Tibial artery (tissue), 4 donors: Measurements from ENCODE around the gene VAC14.

Source experiments
- DNase-seq, 2 donors: peaks; one replicate each; pipeline ENCODE4 v3.0.0-alpha.2; 2019
- H3K27ac ChIP-seq, 2 donors: fragments of 200-600 bp; sonication (generic) in 1 of 2; 1 replicate in 1 of 2; 2 replicates in 1 of 2; pipeline ENCODE4 v1.5.1; 2018 to 2019; ENCODE audit warnings: mild to moderate bottlenecking in 1 of 2
- H3K27me3 ChIP-seq, 2 donors: fragments of 200-600 bp; sonication (generic) in 1 of 2; one replicate each; pipeline versions ENCODE4 v1.5.1 to v1.6.0; 2016 to 2019
- H3K36me3 ChIP-seq, 3 donors: fragments of 200-600 bp; sonication (generic) in 2 of 3; one replicate each; pipeline ENCODE4 v1.5.1; 2016 to 2019; ENCODE audit warnings: mild to moderate bottlenecking in 2 of 3
- H3K4me1 ChIP-seq, 4 donors: fragments of 200-600 bp; sonication (generic) in 2 of 4; 1 replicate in 3 of 4; 2 replicates in 1 of 4; pipeline ENCODE4 v1.5.1; 2016 to 2019
- H3K4me3 ChIP-seq, 2 donors: fragments of 200-600 bp; sonication (generic) in 1 of 2; 1 replicate in 1 of 2; 2 replicates in 1 of 2; pipeline ENCODE4 v1.5.1; 2018 to 2019; ENCODE audit warnings: mild to moderate bottlenecking in 2 of 2
- H3K9me3 ChIP-seq, 3 donors: fragments of 200-600 bp; sonication (generic) in 1 of 3; one replicate each; pipeline ENCODE4 v1.5.1; 2016 to 2019
- intact Hi-C: fragments of 100-400 bp; cut with DNase I; formaldehyde crosslinking; loops from one replicate; pipeline ENCODE4 v1.15.0; 2023; ENCODE audit warnings: low total_unique reads
- TF ChIP-seq, protein P1 (sequence below), 2 experiments: fragments of 200-600 bp in 1 of 2; fragments of 450-650 bp in 1 of 2; IDR thresholded peaks; one replicate each; pipeline ENCODE4 v1.5.1; 2017 to 2019; ENCODE audit warnings: antibody characterized with exemption in 2 of 2, mild to moderate bottlenecking in 1 of 2, moderate library complexity in 1 of 2

VAC14 gene

DNA sequence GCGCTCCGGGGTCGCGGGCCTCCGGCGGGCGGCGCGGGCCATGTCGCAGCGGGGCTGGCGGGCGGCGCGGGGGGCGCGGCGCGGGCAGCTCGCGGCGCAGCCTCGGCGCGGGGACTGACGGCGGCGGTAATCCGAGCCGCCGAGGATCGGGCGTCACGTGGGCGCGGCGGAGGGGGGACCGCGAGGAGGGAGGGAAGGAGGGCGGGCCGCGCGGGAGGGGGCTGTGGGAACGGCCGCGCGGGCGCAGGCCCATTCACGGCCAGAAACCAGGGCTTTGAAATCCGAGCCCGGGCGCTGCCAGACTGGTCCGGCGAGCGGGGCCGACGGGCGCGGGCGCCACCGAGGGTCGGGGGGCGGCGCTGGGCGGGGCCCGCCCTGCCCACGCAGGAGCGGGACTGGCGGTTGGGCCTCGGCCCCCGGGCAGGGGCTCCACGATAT, 115.0 kb downstream of the VAC14 start, which contains the start of gene MTSS2:
MTSS2 (minus strand) TSS at position 116 of the 438 bp plus-strand sequence. CDS start 262 bp downstream, outside the sequence.
- Histone ChIP-seq H3K27me3 (no peaks in the 10 kb centered on the region), H3K4me3 (peak within 1 kb of the TSS; percentile 74 to 75), H3K9me3 (no peaks in the 10 kb centered on the region), H3K27ac (peak within 1 kb of the TSS; percentile 99 to 100), H3K36me3 (peaks cover 0 to 12% (median 0%) of the 10 kb centered on the region in 3 donors), H3K4me1 (peaks cover 22 to 90% (median 87%) of the 10 kb centered on the region in 4 donors)
- TF ChIP-seq, protein P1, sequence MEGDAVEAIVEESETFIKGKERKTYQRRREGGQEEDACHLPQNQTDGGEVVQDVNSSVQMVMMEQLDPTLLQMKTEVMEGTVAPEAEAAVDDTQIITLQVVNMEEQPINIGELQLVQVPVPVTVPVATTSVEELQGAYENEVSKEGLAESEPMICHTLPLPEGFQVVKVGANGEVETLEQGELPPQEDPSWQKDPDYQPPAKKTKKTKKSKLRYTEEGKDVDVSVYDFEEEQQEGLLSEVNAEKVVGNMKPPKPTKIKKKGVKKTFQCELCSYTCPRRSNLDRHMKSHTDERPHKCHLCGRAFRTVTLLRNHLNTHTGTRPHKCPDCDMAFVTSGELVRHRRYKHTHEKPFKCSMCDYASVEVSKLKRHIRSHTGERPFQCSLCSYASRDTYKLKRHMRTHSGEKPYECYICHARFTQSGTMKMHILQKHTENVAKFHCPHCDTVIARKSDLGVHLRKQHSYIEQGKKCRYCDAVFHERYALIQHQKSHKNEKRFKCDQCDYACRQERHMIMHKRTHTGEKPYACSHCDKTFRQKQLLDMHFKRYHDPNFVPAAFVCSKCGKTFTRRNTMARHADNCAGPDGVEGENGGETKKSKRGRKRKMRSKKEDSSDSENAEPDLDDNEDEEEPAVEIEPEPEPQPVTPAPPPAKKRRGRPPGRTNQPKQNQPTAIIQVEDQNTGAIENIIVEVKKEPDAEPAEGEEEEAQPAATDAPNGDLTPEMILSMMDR (IDR thresholded peaks at IDR 0.05): no peak
- intact Hi-C loops: no loop called here
- peak; percentile 84 to 95 for DNase-seq

DNA sequence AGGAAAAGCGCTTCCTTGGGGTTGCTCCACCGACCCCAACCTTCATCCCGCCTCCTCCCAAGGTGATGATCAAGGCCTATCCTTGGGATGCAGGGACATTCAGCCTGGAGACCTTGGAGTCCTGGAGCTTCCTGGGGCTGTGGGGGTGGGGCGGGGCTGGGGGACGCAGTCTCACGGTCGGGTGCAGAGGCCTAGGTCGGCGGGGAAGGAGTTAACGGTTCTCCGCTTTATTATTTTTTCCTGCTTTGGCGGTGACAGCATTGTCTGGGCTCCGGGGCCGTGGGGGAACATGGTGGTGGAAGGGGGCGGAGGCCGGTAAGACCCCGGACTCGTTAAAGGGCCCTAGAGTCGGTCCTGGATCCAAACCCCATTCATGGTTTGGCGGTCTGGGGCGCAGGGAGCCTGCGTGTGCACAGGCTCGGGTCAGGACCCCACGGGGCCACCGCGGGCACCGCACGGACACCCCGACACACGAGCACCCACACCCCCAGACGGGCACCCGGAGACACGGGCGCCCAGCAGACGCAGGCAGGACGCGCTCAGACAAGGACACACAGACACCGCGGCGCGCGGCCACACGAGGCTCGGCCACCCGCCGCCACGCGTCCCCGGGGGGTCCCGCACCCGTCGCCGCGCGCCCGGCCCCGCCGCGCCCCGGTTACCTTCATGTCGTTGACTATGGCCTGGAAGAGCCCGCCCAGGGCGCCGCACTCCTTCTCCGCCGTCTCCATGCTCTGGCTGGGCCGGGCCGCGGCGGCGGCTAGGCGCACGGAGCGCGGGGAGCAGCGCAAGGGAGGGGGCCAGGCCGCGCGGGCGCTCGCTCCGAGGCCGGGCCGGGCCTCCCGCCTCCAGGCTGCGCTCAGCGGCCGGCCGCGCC, 115.7 kb downstream of the VAC14 start:
- no peak for DNase-seq
- intact Hi-C loops: no loop called here
- Histone ChIP-seq H3K36me3 (peaks cover 0 to 17% (median 0%) of the 10 kb centered on the region in 3 donors), H3K4me3 (peak overlapping the region; percentile 74 to 75), H3K9me3 (no peaks in the 10 kb centered on the region), H3K27ac (peak overlapping the region; percentile 91 to 99), H3K27me3 (no peaks in the 10 kb centered on the region), H3K4me1 (peaks cover 17 to 90% (median 87%) of the 10 kb centered on the region in 4 donors)
- TF ChIP-seq, protein P1 (IDR thresholded peaks at IDR 0.05): no peak

DNA sequence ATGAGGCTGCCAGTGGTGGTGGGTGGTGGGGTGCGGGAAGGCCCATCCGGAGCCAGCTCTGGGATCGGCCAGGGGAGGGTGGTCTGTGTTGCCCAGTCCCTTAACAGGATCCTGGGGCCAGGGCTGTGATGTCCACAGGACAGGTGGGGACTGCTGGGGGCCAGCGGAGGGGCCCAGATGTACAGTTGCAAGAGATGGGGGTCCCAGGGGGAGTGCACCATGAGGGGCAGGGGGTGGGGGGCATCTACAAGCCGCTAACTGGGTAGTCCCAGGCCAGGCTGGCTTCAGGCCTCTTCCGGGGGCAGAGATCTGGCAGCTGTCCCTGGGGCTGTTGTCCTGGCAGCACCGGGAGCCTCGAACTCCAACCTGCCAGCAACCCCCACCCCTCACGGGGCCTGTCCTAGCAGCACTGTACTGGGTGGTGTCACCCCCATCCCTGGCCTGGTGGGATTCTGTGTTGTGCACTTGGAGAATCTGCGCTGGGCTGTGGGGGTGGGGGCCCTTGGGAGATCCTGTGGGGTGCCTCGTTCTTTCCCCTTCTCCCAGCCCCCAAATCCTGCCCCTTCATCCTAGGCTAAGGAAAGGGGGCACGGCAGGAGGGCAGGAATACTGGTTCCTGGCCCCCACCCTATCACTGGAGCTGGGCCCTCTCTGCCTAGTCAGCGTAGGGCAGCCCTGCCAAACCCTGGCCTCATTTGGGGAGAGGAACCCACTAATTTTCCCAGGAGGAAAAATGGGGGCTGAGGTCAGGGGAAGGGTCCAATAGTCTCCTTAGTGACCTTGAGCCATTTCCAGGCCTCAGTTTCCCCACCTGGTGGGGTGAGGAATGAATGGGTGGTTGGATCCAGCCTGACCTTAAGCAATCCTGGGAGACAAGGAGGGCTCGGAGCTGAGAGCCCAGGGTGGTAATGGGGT, 116.6 kb downstream of the VAC14 start:
- TF ChIP-seq, protein P1 (IDR thresholded peaks at IDR 0.05): no peak
- Histone ChIP-seq H3K27ac (peak overlapping the region; percentile 91 to 99), H3K4me1 (peaks cover 12 to 88% (median 81%) of the 10 kb centered on the region in 4 donors), H3K27me3 (no peaks in the 10 kb centered on the region), H3K9me3 (no peaks in the 10 kb centered on the region), H3K36me3 (peaks cover 2 to 26% (median 4%) of the 10 kb centered on the region in 3 donors), H3K4me3 (peak overlapping the region; percentile 74 to 75)
- no peak for DNase-seq
- intact Hi-C loops: loop anchor here (5.0 kb wide), 2 partner anchors 53 to 73 kb away; no protein-coding TSS in a partner anchor

DNA sequence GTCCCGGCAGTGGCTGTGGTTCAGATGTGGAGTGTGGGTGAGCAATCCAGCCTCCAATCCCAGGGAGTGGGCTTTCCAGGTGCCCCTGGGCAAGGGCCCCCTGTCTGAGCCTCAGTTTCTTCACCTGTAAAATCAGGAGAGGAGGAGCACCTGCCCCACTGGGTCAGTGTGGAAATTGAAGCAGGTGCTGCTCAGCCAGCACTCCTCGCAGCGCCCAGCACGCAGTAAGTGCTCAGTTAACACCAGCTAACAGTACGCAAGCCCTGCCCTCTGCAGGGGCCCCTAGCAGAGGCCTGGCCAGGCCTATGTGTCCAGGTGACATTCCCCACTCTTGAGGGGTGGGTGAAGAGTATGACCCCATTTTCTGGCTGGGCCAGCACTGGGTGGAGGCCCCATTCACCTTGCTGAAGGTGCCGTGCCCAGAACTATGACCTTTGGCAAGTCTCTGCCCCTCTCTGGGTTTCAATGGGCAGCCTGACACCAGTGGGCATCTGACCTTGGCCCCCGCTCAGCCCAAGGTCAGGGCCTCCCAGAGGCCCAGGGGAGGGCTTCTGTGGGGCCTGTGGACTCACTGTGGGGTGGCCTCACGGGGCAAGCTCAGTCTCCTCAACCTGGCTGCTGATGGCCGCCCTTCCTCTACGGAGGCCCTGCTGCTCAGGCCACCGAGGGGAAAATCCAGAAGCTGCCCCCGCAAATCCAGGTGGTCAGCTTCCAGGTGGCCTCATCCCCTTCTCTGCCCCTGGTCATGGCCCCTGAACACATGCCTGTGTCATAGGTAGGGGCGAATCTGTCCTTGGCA, 117.6 kb downstream of the VAC14 start:
- no peak for DNase-seq
- no peaks in the 10 kb centered on the region for H3K9me3 ChIP-seq
- TF ChIP-seq, protein P1 (IDR thresholded peaks at IDR 0.05): no peak
- intact Hi-C loops: loop anchor here (5.0 kb wide), 2 partner anchors 54 to 74 kb away; no protein-coding TSS in a partner anchor
- H3K27ac ChIP-seq: peak overlapping the region; percentile 91 to 99
- H3K4me1 ChIP-seq: peaks cover 6 to 81% (median 71%) of the 10 kb centered on the region in 4 donors
- no peaks in the 10 kb centered on the region for H3K27me3 ChIP-seq
- H3K4me3 ChIP-seq: peak overlapping the region; percentile 74 to 75
- peaks cover 13 to 37% (median 14%) of the 10 kb centered on the region in 3 donors for H3K36me3 ChIP-seq
